ENCODE data around the gene MMP14. TPM values are rescaled to one million over a fixed set of nuclear protein-coding genes. Genes with fewer than 3 reads are reported as not detected.

Gene MMP14
- total RNA-seq, 1 experiment from 2014 or later = 17.8 TPM

GRCh38 chr14:22875748-22876319 lies 39.4 kb downstream of the MMP14 start:
- peaks cover 3% of the 10 kb centered on the region in 2 experiments; a peak in 1 of 4 replicates for H3K36me3 ChIP-seq (ENCODE audit: control insufficient read depth in 1 of 2, insufficient read depth in 2 of 2, low read length in 2 of 2)
- H3K4me3 ChIP-seq (replicated peaks in 1 of 2; ENCODE audit: low read depth in 1 of 2, low read length in 2 of 2) = no peak overlapping the region
- ATAC-seq (no peak), DNase-seq (ENCODE audit: low read depth, low spot score) (no peak)
- H3K4me2 ChIP-seq (ENCODE audit: low read length) = no peak overlapping the region
- TF ChIP-seq SRF (IDR thresholded peaks at IDR 0.05; ENCODE audit: low read depth) (no peak), REST (IDR thresholded peaks at IDR 0.05; ENCODE audit: low read depth) (no peak), SIN3A (IDR thresholded peaks at IDR 0.05; ENCODE audit: low read depth) (no peak), EGR1 (IDR thresholded peaks at IDR 0.05; ENCODE audit: low read depth) (no peak), ELF1 (IDR thresholded peaks at IDR 0.05; ENCODE audit: borderline replicate concordance, low read depth) (no peak), ZFX (IDR thresholded peaks at IDR 0.05) (no peak)
- ChIA-PET RAD21 (ENCODE audit: low non-redundant PET in 1 of 2, low total read pairs in 2 of 2, uncharacterized antibody in 2 of 2, unreplicated experiment in 2 of 2) (no interaction called here), CTCF (no interaction called here), POLR2A (no interaction called here)
- peaks cover 0 to 14% of the 10 kb centered on the region in 2 experiments; a peak in 3 of 4 replicates for H3K4me1 ChIP-seq (ENCODE audit: control insufficient read depth in 1 of 2, insufficient read depth in 2 of 2, low read length in 2 of 2)
- no TSS peak for BruUV-seq (replicated peaks)
- no peaks in the 10 kb centered on the region for H3K79me2 ChIP-seq (ENCODE audit: insufficient read depth, low read length)
- intact Hi-C loops (cut with micrococcal nuclease) = no loop called here
- H3K27ac ChIP-seq (ENCODE audit: low read depth, low read length) = no peak overlapping the region
- no peaks in the 10 kb centered on the region for H3K27me3 ChIP-seq (ENCODE audit: insufficient read depth, low read length)
- H3K9me3 ChIP-seq (ENCODE audit: control insufficient read depth in 1 of 2, insufficient read depth in 1 of 2, low read depth in 1 of 2, low read length in 2 of 2) = no peaks in the 10 kb centered on the region
- no peaks in the 10 kb centered on the region for H3K9me2 ChIP-seq (ENCODE audit: insufficient read depth)
- no peaks in the 10 kb centered on the region for H4K20me1 ChIP-seq (ENCODE audit: insufficient read depth)
- H2AFZ ChIP-seq (ENCODE audit: low read depth, low read length, poor library complexity, severe bottlenecking) = no peak overlapping the region
- no peak overlapping the region for H3K9ac ChIP-seq (ENCODE audit: low read length)

- Histone ChIP-seq H3K4me2 (ENCODE audit: low read length) (no peak overlapping the region), H3K27me3 (ENCODE audit: insufficient read depth, low read length) (no peaks in the 10 kb centered on the region), H4K20me1 (ENCODE audit: insufficient read depth) (no peaks in the 10 kb centered on the region), H2AFZ (ENCODE audit: low read depth, low read length, poor library complexity, severe bottlenecking) (no peak overlapping the region), H3K9ac (ENCODE audit: low read length) (no peak overlapping the region), H3K27ac (ENCODE audit: low read depth, low read length) (no peak overlapping the region), H3K4me1 (ENCODE audit: control insufficient read depth in 1 of 2, insufficient read depth in 2 of 2, low read length in 2 of 2) (peaks cover 0 to 8% of the 10 kb centered on the region in 2 experiments; a peak in 3 of 4 replicates), H3K9me2 (ENCODE audit: insufficient read depth) (no peaks in the 10 kb centered on the region), H3K4me3 (replicated peaks in 1 of 2; ENCODE audit: low read depth in 1 of 2, low read length in 2 of 2) (no peak overlapping the region), H3K36me3 (ENCODE audit: control insufficient read depth in 1 of 2, insufficient read depth in 2 of 2, low read length in 2 of 2) (peaks cover 3% of the 10 kb centered on the region in 2 experiments; a peak in 1 of 4 replicates), H3K79me2 (ENCODE audit: insufficient read depth, low read length) (no peaks in the 10 kb centered on the region), H3K9me3 (ENCODE audit: control insufficient read depth in 1 of 2, insufficient read depth in 1 of 2, low read depth in 1 of 2, low read length in 2 of 2) (no peaks in the 10 kb centered on the region)
- ATAC-seq (no peak), DNase-seq (ENCODE audit: low read depth, low spot score) (no peak)
- no TSS peak for BruUV-seq (replicated peaks)
- TF ChIP-seq ZBTB33 (IDR thresholded peaks at IDR 0.05; ENCODE audit: extremely low read depth, insufficient replicate concordance, low read length) (no peak), SRF (IDR thresholded peaks at IDR 0.05; ENCODE audit: low read depth) (no peak), POLR2AphosphoS5 (IDR thresholded peaks at IDR 0.05; ENCODE audit: low read depth, low read length) (no peak), RAD21 (IDR thresholded peaks at IDR 0.05; ENCODE audit: low read depth) (no peak), SIN3A (IDR thresholded peaks at IDR 0.05; ENCODE audit: low read depth) (no peak), SP1 (IDR thresholded peaks at IDR 0.05; ENCODE audit: low read depth) (no peak), ATF3 (IDR thresholded peaks at IDR 0.05) (no peak), POLR2A (IDR thresholded peaks at IDR 0.05; ENCODE audit: borderline replicate concordance, extremely low read depth, insufficient read depth, insufficient read length) (no peak)
- intact Hi-C loops (cut with micrococcal nuclease) = no loop called here
- CTCF ChIA-PET = no interaction called here
- RAD21 ChIA-PET (ENCODE audit: low non-redundant PET in 1 of 2, low total read pairs in 2 of 2, uncharacterized antibody in 2 of 2, unreplicated experiment in 2 of 2) = no interaction called here
- POLR2A ChIA-PET = no interaction called here
Measured at GRCh38 chr14:22877000-22877501, 40.7 kb downstream of the MMP14 start.
